SKM-1 treated with dmso at 0.1 percent for 144 hours (cell line): ENCODE measurements around the gene DSTYK.
A peak's percentile ranks its signal among the peaks of the same experiment; 100 is the strongest.
"Not testable (repeated sequence)": the region's sequence is repeated elsewhere in the genome, so short reads cannot be mapped to it uniquely, and the experiment has no call there.

Experiments used
- DNase-seq: peaks from one replicate; lab custom pipeline; 2025; ENCODE audit not compliant: unreplicated experiment; lab: John Stamatoyannopoulos, UW

The DSTYK gene

DNA sequence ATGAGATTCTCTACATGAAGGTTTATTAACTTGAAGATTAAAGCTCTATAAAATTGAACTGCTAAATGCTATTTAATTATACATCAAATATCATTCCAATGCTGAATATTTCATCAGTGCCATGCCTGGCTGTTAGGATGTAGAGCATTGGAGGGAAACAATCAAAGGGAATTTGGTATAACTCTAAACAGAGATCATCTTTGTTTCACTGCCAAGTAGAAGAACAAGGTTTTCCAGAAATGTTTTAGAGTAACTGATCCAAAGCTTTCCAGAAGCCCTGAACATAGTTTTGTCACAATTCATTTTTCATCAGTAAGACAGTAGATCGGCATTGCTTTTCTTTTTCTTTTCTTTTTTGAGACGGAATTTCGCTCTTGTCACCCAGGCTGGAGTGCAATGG lies 5.9 kb upstream of the DSTYK start:
- no peak for DNase-seq

DNA sequence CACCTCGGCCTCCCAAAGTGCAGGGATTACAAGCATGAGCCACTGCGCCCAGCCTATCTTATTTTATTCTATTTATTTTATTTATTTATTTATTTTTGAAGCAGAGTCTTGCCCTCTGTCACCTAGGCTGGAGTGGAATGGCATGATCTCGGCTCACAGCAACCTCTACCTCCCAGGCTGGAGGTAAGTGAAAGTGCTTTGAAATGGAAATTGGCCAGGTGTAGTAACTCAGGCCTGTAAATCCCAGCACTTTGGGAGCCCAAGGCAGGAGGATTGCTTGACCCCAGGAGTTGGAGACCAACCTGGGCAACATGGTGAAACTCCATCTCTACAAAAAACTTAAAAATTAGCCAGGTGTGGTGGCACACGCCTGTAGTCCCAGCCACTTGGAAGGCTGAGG lies 5.1 kb upstream of the DSTYK start:
- no peak for DNase-seq

DNA sequence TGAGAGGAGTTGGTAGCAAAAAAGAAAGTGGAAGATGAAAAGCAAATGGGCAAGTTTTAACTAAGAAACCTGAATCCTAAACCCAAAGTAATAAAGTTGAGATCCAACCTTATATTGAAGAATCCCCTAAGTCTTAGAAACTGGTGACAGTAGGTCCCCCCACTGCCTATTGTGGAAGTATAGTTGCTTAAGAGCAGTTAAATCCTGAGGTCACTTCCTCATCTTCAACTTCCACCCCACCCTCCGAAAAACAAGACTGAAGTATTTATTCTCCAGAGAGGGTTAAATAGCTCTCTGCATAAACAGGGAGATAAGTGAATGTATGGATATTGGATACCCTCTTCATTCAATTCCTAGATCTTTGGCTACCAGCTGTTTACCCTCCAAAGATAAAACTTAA lies 3.3 kb upstream of the DSTYK start:
- DNase-seq: peak; percentile 80

DNA sequence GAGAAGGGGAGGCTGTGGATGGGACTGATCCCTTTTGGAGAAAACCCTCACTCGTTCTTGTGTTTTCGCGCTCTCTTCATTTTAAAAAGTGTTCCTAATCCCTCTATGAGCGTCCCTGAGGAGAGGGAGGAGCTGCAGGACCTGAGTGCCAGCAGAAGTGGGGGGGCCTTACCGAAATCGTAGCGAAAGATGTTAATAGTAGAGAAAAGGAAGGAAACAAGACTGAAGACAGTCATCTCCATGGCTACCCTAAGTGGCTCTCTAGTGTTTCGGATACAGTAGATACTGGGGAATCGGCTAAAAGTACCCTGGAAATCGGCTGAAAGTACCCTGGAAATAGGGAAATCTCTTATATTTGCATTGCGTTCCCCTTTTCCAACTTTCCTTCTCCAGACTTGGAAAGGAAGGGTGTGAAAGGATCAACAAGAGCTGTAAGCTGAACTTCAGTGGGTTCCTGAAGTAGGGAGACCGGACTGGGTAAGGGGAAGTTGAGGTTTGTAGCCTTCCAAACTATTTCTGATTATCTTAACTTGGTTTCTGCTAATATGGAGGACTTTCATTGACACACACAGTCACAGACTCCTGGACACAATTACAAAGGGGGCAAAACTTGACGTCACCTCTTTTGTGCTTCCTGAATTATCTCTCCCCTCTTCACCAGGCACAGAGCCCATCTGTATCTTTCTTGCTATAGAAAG lies 486 bp upstream of the DSTYK start:
- DNase-seq: peak; percentile 81

DNA sequence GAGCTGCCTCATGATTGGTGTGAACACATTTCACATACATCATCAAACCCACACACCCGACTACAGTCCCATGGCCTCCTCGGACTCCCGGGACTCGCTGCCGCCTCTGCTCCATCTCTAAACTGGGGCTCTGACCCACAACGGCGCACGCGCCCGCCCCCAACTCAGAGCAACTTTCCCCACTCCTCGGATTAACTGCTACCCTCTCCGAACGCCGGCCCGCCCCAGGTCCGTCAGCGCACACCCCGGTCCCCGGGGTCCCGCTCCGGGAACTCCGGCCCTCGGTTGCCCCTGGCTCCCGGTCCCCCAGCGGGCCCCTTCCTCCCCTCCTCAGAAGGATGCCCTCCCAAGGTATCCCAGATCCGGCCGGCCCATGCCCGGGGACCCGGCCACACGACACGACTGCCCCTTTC lies 740 bp downstream of the DSTYK start:
- DNase-seq: no peak

DNA sequence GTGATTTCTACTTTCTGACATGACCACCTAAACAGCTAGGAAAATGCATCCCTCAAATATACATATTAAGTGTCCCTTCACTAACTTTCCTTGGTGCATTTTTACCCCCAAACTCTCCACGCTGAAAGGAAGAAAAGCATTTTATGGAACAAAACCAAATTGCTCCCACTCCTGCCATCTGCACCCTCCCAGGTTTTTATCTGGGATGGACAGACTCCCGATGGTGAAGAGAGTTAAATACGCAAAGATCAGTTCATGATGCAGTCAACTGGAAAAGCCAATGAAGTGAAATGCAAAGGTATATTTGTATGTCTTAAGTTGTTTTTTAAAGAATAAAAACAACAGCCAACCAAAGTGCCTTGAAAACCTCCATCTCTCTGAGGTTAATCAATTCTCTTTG lies 2.7 kb downstream of the DSTYK start:
- no peak for DNase-seq

DNA sequence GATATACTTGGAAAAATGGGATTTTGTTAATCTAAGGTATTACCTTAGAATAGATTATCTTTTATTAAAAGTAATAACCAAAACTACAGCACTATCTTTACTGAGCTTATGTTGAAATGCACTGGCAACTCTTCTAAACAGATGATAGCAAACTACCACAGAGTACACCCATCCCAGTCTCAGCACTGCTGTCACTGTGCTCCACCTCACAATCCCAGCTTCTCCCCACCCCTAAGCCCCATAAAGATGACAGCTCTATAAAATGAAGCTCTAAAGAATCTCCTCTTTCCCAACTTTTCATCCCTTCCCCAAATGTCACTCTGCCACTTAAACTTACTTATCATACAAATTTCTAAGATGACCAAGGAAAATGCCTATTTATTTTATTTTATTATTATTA lies 6.4 kb downstream of the DSTYK start:
- DNase-seq: no peak

DNA sequence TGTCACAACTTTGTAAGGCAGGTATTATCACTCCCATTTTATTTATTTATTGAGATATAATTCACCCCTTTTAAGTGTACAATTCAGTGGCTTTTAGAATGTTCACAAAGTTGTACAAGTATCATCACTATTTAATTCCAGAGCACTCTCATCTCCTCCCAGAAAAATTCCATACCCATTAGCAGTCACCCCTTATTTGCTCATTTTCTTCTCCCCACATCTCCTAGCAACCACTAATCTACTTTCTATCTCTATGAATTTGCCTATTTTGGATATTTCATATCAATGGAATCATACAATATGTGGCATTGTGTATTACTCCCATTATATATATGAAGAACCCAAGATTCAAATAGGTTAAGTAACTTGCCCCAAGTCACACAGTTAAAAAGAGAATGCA lies 7.0 kb downstream of the DSTYK start:
- DNase-seq: no peak

DNA sequence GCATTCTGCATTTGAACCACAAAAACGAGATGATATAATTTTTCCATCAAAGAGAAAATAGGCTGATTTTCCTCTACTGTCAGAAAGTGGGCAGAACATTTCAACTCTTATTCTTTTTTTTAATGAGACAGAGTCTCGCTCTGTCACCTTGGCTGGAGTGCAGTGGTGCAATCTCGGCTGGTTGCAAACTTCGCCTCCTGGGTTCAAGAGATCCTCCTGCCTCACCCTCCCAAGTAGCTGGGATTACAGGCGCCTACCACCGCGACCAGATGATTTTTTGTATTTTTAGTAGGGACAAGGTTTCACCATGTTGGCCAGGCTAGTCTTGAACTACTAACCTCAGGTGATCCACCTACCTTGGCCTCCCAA lies 11.6 kb downstream of the DSTYK start:
- DNase-seq: no peak

DNA sequence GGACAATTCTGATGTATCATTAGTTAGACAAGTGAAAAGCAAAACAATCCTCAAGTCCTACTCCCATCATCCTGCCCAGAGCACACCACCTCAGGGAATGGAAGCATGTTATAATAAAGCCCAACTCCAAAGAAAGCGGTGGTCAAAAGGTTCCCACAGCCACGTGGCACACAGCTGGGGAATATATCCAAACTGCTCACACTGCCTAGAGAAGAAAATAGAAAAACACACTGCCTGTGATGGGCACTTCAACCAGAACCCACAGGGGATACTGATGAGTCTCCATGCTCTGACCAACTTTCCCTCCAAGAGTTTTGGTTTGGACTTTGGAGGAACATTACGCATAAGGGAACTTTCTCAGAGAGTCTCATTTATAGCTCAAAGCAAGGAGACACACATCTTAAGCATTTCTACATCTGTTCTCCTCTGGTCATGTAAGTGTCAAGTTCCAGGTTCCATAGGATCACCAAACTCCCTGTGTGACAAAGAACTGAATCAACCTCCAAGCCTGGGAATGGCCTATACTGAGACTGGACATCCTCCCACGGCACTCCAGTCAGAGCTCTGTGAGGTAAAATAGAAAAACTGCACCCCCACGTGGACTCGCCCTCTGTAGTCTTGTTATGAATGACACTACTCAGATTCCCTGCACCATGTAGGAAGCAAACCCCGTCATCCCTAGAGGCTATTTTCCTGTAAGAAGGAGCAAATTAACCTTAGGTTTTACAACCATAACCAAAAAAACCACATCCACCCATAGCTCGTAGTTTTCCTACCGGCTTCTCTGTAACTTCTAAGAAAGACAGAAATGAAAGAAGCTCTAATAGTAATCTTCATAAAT lies 12.2 kb downstream of the DSTYK start:
- no peak for DNase-seq

DNA sequence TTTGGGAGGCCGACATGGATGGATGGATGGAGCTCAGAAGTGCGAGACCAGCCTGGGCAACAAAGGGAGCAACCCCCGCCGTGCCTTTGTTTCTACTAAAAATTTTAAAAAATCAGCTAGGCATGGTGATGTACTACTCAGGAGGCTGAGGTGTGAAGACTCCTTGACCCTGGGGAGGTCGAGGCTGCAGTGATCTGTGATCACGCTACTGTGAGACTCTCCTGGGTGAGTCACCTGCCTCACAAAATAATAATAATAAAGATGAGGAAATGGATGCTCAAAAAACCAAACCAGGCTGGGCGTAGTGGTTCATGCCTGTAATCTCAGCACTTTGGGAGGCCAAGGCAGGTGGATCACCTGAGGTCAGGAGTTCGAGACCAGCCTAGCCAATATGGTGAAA lies 19.2 kb downstream of the DSTYK start:
- DNase-seq: no peak

DNA sequence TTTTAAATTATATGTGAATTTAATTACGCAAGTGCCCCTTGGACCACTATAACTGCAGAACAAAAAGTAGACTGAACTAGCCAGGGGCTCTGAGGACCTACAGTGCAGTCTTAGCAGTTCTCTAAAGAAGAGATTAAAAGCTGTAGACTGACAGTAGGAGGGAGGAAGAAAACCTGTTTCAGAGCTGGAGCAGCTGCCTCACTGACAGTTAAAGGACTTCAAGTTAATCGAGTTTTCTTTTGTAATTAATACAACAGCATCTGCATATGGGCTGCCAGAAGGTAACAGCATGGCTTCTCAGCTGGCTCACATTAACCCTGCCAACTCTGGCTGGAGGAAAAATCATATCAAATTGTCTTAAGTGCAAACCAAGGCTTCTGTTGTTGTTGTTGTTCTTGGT lies 19.9 kb downstream of the DSTYK start:
- DNase-seq: no peak

DNA sequence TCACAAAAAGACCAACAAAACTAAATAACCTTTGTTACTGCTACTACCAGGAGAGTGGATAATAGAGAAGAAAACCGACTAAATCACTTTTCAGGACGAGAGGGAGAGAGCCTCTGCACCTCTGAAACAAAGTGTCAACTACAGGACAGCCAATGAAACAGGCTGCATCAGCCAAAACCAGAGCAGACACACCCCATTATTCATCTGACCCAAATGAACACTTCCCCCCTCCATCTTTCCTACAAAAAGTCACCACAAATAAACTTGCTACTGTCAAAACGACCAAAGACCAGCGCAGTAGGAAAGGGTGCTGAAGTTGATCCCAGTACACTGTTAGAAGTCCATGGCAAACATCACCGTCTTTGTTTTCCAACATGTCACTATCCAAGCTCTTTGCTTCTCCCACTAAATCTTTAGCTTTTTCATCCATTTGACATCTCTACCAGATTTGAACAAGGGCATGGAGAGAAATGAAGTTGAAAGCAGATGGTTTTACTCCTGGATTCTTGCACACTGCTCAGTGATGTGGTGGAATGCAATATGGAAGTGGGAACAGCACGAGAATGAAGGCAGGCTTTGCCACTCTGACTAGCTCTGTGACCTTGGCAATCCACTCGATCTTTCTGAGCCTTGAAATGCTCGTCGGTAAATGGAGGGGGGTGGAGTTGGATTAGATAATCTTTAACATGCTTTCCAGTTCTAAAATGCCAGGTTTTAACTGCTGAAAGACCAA lies 20.5 kb downstream of the DSTYK start:
- DNase-seq: no peak

DNA sequence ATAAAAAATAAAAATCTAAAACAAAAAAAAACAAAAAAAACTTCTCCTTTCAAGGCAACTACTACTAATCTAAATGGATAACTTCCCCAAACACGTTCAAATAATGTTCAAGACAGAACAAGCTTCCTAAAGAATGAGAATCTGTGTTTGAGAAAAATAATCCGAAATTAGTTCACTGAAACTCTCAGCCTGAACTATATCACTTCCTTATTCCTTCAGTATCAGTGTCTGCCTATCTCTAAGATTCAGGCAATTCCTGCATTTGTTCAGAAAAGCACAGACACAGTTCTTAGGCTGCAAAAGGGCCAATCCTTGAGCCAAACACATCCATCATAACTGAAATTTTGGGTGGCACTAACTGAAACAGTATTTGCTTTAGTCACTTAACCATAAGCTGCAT lies 22.4 kb downstream of the DSTYK start:
- no peak for DNase-seq

DNA sequence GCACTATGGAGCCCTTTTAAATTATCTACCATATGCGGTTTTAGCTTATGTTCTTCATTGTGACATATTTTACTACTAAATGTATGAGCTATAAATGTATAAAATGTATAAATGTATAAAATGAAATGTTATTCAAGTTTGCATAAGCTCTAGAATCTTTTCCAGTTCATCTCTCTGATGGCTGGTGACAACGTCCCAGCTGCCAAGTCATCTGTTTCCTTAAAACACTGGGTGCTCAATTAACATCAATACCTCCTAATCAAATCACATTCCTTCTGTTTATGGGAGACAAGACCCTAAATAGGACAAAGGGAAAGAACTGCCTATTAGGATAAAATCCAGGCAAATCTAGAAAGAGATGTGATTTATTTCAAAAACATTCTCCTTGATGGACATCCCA lies 22.9 kb downstream of the DSTYK start:
- no peak for DNase-seq

DNA sequence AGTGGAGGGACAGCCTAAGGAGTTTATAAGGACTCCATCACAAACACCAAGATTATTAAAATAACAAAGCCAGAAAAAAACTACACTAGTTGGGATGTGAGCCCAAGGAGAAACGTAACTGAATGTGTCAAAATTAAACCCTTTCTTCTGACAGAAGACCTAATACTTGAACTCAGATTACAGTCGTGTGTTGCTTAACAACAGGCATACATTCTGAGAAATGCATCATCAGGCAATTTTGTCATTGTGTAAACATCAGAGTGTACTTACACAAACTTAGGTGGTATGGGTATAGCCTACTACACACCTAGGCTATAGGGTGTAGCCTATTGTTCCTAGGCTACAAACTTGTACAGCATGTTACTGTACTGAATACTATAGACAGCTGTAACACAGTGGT lies 23.4 kb downstream of the DSTYK start:
- DNase-seq: no peak

DNA sequence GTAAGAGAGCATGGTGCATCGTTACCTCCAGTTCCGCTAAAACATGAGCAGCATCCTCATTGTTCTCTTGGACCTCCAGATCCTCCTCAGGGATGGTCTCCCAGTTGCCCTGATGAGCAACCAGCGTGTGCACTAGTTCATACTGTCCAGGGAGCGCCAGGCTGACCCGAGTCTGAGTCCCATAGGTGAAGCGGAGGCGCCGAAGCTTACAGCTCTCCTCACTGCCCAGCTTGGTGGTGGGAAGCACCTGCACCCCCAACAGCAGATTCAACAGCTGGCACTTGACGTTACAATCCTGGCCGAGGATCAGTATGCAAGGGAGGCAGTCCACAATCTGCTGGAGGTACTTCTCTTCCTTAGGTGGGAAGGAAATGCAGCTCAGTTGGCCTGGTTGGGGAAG lies 24.1 kb downstream of the DSTYK start:
- no peak for DNase-seq

DNA sequence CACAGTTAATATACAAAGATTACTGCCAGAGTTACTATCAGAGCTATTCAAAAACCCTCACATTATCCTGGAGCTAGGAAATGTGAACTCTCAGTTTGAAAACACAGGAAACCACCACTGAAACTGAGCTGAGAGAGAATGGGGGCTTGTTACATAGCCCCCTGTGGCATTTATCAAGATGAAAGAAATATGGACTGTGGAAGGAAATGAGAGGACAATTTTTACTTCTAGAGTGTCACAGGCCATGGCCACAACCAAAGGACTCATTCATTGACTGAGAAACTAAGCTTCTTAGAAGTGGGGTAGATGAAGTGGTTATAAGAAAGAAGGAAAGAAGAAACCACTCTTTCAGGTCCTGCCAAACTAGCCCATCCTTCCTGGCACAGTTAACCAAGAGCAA lies 25.3 kb downstream of the DSTYK start:
- no peak for DNase-seq

DNA sequence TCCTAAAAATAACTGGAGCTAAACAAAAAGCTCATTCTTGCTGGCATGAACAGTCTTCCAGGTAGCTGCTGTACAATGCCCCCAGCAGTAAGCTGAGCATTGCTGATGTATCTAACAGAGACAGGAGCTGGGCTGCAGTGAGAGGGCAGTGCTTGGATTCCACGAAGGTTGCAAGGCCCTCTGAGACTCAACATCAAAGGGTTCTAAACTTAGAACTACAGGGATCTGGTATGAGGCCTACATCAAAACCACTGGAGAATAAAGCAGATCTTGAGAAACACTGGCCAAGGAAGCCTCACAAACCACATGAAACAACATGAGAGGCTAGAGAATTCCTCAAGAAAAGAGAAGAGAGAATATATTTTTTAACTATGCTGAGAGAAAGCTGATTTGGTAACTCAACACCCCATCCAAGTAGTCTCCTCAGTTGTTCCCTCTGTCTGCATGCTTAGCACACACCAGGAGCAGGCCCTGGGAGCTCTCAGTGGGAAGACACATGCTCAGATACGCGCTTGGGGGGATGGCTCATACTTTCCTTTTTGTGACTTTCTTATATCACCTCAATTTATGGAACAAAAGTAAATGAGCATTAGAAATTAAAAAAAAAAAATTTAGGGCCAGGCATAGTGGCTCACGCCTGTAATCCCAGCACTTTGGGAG lies 27.7 kb downstream of the DSTYK start:
- no peak for DNase-seq

DNA sequence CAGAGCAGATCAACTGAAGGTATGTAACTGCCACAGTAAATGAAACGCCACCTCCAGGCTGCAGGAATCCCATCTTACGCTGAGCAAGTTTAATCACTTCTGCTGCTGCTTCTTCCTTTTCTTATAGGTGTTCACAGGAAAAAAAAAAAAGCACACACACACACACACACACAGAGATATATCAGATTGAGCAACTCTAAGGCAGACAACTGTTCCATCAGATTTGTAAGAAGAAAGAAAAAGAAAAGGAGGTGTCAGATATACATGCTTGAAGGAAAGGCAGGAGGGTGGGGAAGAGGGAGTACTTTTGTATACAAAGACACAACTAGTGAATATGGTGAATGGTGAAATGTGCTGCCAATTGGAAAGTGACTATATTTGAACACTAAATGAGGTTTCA lies 28.6 kb downstream of the DSTYK start:
- no peak for DNase-seq

DNA sequence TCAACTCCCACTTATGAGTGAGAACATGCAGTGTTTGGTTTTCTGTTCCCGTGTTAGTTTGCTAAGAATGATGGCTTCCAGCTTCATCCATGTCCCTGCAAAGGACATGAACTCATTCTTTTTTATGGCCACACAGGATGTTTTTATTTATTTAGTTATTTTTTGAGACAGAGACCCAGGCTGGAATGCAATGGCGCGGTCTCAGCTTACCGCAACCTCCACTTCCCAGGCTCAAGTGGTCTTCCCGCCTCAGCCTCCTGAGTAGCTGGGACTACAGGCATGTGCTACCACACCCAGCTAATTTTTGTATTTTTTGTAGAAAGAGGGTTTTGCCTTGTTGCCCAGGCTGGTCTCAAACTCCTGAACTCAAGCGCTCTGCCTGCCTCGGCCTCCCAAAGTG lies 31.2 kb downstream of the DSTYK start:
- not testable (repeated sequence) for DNase-seq

DNA sequence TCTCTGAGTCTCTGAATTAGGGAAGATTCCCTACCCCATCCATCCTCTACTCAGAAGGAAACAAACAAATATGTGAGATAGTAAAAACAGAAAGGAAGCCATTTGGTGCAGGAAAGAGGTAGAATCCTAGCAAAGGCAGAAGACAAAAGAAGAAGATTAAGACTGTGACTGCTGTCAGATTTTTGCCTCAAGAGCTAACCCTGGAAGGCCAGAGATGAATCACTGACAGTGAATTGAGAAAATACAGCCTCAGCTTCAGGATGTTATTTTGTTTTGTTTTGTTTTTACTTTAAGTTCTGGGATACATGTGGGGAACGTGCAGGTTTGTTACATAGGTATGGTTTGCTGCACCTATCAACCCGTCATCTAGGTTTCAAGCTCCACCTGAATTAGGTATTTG lies 31.7 kb downstream of the DSTYK start:
- DNase-seq: no peak
